Measurements from ENCODE around the gene MYBPC1. TPM values are rescaled to one million over a fixed set of nuclear protein-coding genes. Genes with fewer than 3 reads are reported as not detected.

Gene MYBPC1
- total and polyA plus RNA-seq, 2 of the 13 experiments (the other 11 are each of a cell fraction or from before 2014, with no cell fraction given), result 0.31 to 0.53 TPM

- no peak for TF ChIP-seq ZSCAN25 (CRISPR knock-in tag; IDR thresholded peaks at IDR 0.05)
- no peak for TF ChIP-seq ATF2 (CRISPR knock-in tag; IDR thresholded peaks at IDR 0.05)
- TF ChIP-seq RFXAP (CRISPR knock-in tag; IDR thresholded peaks at IDR 0.05; ENCODE audit: borderline replicate concordance), result no peak
- no peak for TF ChIP-seq ZNF335 (CRISPR knock-in tag; IDR thresholded peaks at IDR 0.05)
- no peak for TF ChIP-seq HOXA3 (CRISPR knock-in tag; IDR thresholded peaks at IDR 0.05)
- TF ChIP-seq CSRNP2 (CRISPR knock-in tag; conservative IDR thresholded peaks at IDR 0.05; ENCODE audit: low read depth), result no peak
- TF ChIP-seq ZNF616 (CRISPR knock-in tag; IDR thresholded peaks at IDR 0.05; ENCODE audit: low read depth), result no peak
- TF ChIP-seq ZNF460 (CRISPR knock-in tag; IDR thresholded peaks at IDR 0.05; ENCODE audit: borderline replicate concordance), result no peak
These were observed 100.2 kb downstream of the MYBPC1 start (continued) for GRCh38 chr12:101694986-101695385.

GRCh38 chr12:101695706-101696105 is 100.9 kb downstream of the MYBPC1 start:
- Histone ChIP-seq H4K20me1 (ENCODE audit: insufficient read depth, low read length) (peaks cover 8% of the 10 kb centered on the region), H3K36me3 (replicated peaks in 1 of 2; ENCODE audit: control insufficient read depth in 1 of 2, insufficient read depth in 2 of 2, low read length in 2 of 2) (no peaks in the 10 kb centered on the region), H3K27ac (ENCODE audit: extremely low read length, insufficient read depth, low read length) (no peak overlapping the region), H3K9ac (ENCODE audit: insufficient read depth, low read depth, low read length) (no peak overlapping the region), H3K4me3 (replicated peaks in 1 of 3; ENCODE audit: insufficient read depth in 1 of 3, low read depth in 2 of 3, low read length in 3 of 3) (no peak overlapping the region), H3K27me3 (ENCODE audit: control insufficient read depth in 1 of 2, insufficient read depth in 2 of 2, low read length in 2 of 2) (no peaks in the 10 kb centered on the region; a peak in 2 of 5 replicates), H2AFZ (ENCODE audit: low read length) (no peak overlapping the region), H3K4me2 (ENCODE audit: low read depth, low read length) (no peak overlapping the region), H3K4me1 (ENCODE audit: insufficient read depth, low read length) (peaks cover 53% of the 10 kb centered on the region), H3K79me2 (ENCODE audit: insufficient read depth, low read length) (peaks cover 37% of the 10 kb centered on the region), H3K9me3 (ENCODE audit: low read length) (no peaks in the 10 kb centered on the region)
- WGBS (ENCODE audit: low lambda C conversion rate), result 73% methylated on average over 1 of the region's 1 CpG
- in situ Hi-C loops (cut with HindIII; ENCODE audit: extremely low pct_ligation_motif_present, low pct_unique_long_range_greater_than_20kb) (loop anchor here (10.0 kb wide), 1 partner anchor 91 kb away; no protein-coding TSS in a partner anchor), intact Hi-C loops (cut with micrococcal nuclease; ENCODE audit: unreplicated experiment) (loop anchor here (2.0 to 5.0 kb wide), 2 partner anchors 25 to 78 kb away; no protein-coding TSS in a partner anchor)
- ChIA-PET POLR2A (interaction anchor here (1.0 to 1.8 kb wide), 6 partner anchors 11 to 96 kb away, joined by 3 to 5 read pairs (median 4); no protein-coding TSS in a partner anchor), CTCF (ENCODE audit: low intra/inter-chr PET ratio, low total read pairs) (no interaction called here)
- ATAC-seq, result no peak
- FAIRE-seq, result no peak
- BruUV-seq (replicated peaks), result no TSS peak
- peak; percentile 61 for DNase-seq (ENCODE audit: low spot score)
- TF ChIP-seq KAT8 (CRISPR knock-in tag; IDR thresholded peaks at IDR 0.05) (no peak), KDM3A (CRISPR knock-in tag; IDR thresholded peaks at IDR 0.05; ENCODE audit: low read depth) (no peak), PBX2 (CRISPR knock-in tag; IDR thresholded peaks at IDR 0.05) (no peak), ZNF678 (CRISPR knock-in tag; IDR thresholded peaks at IDR 0.05) (no peak), ZFYVE20 (CRISPR knock-in tag; IDR thresholded peaks at IDR 0.05; ENCODE audit: borderline replicate concordance, low read depth) (no peak), ZFP36L2 (CRISPR knock-in tag; IDR thresholded peaks at IDR 0.05) (no peak), ELF3 (CRISPR knock-in tag; IDR thresholded peaks at IDR 0.05) (0 out of 2 replicates have a peak, but pooled peaks have one; percentile 20), PLRG1 (conservative IDR thresholded peaks at IDR 0.05) (no peak), EHMT2 (IDR thresholded peaks at IDR 0.05; ENCODE audit: borderline replicate concordance, low read depth, low read length) (no peak), ZBTB26 (CRISPR knock-in tag; IDR thresholded peaks at IDR 0.05; ENCODE audit: borderline replicate concordance) (no peak), ZNF234 (CRISPR knock-in tag; conservative IDR thresholded peaks at IDR 0.05) (no peak), KMT2A (CRISPR knock-in tag; IDR thresholded peaks at IDR 0.05) (no peak), NBN (conservative IDR thresholded peaks at IDR 0.05) (no peak), SAP130 (CRISPR knock-in tag; IDR thresholded peaks at IDR 0.05; ENCODE audit: low read depth) (0 out of 2 replicates have a peak, but pooled peaks have one; percentile 25)
